Activated T-cell treated with anti-CD3 and anti-CD28 coated beads for 4 hours (primary cell): ENCODE results near the gene DENND4A.
"Not testable (repeated sequence)": the region's sequence is repeated elsewhere in the genome, so short reads cannot be mapped to it uniquely, and the experiment has no call there.

ENCODE experiments used
- DNase-seq: peaks from one replicate; pipeline ENCODE4 v3.0.0-alpha.2; 2020

DENND4A gene

DNA sequence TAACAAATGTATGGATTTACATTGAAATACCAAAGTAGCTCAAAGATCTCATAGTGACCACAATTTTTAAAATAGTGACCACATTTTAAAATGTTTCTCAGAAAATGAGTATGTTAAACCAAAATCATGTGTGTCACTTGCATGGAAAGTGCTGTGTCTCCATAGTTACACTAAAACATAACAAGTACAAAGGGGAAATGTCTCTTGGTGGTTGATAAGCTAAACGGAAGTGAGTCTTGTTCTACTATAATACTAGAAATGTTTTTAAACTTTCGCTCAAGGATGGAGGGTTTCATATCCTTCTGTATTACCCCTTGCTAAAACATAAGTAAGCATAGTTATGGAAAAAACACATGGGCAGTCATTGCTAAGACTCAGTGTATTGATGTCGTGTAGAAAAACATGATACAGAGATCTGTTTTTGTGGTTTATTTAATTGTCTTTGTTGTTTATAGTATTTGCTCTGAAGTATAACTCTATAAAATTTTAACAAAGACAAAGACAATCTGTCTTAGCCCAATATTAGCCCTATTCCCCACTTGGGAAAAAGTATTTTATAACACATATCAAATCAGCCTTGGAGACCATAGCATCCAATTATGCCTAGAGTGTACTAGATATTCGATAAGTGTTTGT lies 27.0 kb upstream of the DENND4A start:
- DNase-seq: no peak

DNA sequence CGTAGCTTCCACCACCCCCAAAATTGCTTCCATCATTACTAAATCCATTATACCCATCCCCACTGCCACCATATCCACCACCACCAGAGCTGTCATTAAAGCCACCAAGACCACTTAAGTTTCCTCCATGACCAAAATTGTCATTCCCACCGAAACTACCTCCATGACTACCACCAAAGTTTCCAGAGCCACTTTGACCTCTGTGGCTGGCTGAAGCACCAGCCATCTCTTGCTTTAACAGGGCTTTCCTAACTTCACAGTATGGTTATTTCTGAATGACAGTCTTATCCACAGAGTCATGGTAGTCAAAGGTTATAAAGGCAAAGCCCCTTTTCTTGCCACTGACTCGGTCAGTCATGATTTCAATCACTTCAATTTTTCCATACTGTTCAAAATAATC lies 24.3 kb upstream of the DENND4A start:
- no peak for DNase-seq

DNA sequence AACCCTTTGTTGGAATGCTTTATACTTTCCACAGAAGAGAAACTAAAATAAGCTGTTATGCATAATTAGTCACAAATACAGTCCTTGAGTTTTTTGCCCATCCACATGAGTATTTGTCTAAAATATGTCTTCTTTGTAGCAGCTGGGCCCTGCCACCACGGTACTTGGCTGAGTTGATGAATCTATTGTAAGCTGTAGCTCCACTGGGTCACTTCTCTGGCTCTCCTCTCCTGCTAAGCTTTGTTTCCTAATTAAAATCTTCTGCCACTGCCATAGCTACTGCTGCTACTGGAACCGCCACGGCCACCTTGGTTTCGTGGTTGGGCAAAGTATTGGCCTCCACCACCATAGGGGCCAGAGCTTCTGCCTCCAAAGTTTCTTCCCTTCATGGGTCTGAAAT lies 23.9 kb upstream of the DENND4A start:
- DNase-seq: not testable (repeated sequence)

DNA sequence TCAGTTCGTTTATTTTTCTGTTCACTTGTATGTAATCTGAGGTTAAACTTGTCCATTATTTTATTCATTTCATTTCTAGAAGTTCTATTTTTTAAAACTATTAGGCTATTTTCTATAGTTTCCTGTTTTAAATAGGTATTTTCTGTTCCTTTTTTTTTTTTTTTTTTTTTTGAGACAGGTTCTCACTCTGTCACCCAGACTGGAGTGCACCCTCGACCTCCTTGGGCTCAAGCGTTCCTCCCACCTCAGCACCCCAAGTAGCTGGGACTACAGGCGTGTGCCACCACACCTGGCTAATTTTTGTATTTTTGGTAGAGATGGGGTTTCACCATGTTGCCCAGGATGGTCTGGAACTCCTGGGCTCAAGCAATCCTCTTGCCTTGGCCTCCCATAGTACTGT lies 22.2 kb upstream of the DENND4A start:
- not testable (repeated sequence) for DNase-seq

DNA sequence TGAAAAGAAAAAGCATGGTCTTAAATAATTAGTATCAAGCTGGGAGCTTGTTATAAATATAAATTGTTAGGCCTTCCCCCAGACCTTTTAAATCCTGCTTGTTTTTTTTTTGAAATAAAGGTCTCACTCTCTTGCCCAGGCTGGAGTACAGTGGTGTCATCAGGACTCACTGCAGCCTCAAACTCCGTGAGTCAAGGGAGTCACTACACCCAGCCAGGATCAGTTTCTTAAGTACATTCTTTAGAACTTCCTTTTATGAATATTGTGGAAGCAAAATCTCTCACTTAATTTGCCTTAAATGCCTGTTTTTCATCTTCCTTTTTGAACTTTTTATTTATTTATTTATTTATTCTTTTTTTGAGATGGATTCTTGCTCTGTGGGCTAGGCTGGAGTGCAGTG lies 20.8 kb upstream of the DENND4A start:
- DNase-seq: no peak

DNA sequence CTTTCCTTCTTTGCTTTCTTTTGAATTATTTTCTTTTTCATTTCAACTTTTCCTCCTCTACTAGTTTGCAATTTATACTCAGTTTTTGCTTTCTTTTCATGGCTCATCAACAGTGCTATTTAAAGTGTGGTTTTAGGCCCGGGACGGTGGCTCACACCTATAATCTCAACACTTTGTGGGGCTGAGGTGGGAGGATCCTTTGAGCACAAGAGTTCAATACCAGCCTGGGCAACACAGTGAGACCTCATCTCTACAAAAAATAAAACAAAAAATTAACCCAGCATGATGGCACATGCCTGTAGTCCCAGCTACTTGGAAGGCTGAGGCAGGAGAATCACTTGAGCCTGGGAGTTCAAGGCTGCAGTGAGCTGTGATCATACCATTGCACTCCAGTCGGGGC lies 20.4 kb upstream of the DENND4A start:
- DNase-seq: no peak

DNA sequence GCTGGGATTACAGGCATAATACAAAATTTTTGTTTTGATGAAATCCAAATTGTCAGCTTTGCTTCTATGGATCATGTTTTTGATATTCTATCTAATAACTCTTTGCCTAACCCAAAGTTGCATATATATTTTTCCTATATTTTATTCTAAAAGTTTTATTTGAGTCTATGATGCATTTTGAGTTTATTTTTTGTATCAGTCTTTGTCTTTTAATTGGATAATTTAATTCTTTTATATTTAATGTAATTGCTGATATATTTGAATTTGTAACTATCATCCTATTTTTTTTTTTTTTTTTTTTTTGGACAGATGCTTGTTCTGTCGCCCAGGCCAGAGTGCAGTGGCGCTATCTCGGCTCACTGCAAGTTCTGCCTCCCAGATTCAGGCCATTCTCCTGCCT lies 19.7 kb upstream of the DENND4A start:
- DNase-seq: no peak

DNA sequence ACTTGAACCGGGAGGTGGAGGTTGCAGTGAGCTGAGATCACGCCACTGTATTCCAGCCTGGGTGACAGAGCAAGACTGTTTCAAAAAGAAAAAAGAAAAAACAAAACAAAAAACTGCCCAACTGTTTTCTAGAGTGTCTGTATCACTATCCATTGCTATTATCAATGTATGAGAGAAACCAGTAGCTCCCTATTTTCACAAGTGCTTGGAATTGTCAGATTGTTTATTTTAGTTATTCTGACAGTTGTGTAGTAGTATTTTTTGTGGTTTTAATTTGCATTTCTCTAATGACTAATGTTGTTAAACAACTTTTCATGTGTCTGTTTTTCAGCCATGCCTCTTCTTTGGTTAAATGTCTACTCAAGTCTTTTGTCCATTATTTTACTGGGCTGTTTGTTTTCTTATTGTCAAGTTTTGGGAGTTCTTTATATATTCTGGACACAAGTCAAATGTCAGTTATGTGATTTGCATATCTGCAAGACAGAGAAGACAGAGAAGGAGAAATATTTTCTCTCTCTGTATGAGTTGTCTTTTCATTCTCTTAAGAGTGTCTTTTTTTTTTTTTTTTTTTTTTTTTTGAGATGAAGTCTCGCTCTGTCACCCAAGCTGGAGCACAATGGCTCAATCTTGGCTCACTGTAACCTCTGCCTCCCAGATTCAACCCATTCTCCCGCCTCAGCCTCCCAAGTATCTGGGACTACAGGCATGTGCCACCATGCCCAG lies 19.1 kb upstream of the DENND4A start:
- not testable (repeated sequence) for DNase-seq

DNA sequence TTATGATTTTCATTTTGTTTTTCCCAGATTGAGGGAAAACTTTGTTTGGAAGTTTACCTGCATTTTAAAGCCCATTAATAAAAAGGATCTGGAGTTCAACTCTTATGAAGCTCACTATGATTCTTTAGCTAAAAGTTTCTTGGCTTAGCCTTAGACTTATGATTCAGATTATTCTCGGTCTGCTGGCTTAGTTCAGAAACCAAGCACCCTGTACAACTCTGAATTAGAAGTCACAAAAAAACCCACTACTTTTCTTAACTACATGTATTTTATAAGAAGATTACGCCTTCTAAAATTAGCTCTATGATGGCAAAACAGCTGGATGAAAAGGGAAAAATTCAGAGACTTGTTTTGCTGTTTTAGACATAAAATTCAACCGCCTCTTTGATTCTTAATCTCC lies 14.3 kb upstream of the DENND4A start:
- no peak for DNase-seq

DNA sequence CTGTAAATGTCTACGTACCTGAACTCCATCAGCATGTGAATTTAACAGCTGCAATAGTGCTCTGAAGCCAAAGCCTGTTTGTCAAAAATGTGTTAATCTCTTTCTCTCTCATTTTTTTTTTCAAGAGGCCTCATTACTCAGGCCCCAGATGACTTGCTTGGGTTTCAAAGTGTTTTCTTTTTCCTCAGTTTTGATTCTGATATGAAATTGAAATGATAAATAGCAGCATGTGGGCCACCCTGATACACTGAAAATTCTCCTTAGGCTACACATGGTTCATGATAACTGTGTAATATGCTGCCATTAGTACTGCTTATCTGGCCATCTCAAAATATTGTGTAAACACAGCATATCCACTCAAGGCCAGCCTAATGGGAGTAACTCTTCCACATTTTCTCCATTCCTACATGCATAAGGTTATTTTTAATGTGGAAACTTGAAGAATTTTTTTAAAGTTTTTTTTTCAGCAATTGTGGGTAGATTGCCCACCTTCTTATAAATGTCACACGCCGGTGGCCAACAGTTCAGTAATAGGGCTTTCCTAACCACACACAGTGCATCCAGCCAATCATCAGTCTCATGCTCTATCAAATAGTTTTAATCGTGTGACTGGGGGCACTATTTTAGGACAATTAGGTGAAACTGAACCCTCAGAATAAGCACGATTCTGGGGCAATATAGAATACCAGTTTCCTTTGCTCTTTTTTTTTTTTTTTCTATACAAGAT lies 13.1 kb upstream of the DENND4A start:
- DNase-seq: no peak

DNA sequence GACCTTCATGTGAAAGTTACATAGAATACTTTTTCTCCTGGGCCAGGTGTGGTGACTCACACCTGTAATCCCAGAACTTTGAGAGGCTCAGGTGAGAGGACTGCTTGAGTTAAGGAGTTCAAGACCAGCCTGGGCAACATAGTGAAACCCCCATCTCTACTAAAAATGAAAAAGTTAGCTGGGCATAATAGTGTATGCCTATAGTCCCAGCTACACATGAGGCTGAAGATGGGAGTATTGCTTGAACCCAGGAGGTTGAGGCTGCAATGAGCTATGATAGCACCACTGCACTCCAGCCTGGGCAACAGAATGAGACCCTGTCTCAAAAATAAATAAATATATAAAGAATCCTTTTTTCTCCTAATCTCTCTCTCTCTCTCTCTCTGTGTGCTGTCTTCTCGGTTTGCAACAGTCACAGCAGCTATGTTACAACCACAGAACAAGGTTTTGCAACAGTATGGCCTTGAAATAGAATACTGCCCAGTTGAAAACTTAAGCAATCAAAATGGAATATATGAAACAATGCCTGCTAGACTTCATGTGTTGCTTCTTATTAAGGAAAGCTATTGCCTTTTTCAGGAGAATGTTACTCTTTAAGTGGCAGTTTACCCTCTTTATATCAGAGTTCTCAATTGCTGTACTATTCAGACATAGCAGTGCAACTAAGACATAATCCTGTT lies 12.3 kb upstream of the DENND4A start:
- no peak for DNase-seq

DNA sequence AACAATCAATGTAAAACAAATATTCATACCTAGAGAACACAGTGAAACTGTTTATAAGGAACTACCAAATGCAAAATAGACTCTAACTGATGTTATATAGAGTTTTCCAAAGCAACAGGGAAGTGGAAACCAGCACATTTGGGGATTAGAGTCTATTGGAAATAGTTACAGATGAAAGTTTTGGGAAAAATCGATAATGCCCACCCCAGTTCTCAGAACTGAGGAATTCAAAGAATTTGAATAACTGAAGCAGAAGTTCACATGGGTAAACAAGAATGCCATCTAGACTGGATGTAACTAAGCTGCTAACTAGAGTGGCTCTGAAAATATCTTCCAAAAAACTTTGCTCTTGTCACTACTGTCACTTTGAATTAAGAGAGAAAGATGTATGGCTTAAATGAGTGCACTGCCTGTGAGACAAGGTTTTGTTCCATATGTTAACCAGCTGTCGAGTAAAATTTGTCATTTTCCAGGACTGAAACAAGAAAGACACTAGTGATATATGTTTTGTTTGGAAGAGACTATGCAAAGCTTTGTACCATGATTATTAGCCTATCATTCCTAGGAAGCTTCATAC lies 9.2 kb upstream of the DENND4A start:
- DNase-seq: no peak

DNA sequence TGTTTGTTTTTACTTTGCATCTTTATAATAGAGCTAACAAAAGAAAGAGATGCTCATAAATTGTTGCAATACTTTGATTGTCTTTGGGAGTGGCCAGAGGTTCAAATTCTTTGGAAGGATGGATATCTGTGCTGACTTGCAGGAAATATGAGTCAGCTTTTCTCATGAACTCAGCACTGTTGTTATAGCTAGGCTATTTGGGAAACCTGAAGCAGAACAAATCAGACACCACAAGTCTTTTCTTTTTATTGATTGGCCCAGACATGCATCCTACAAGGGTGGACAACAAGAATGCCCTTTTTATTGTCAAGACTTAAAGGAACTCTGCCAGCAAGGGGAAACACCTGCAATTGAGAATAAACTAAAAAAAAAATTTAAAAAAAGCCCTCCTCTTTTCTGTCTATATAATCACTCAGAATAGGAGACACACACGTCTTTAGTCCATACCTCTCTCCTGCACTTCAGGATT lies 4.6 kb upstream of the DENND4A start:
- no peak for DNase-seq

DNA sequence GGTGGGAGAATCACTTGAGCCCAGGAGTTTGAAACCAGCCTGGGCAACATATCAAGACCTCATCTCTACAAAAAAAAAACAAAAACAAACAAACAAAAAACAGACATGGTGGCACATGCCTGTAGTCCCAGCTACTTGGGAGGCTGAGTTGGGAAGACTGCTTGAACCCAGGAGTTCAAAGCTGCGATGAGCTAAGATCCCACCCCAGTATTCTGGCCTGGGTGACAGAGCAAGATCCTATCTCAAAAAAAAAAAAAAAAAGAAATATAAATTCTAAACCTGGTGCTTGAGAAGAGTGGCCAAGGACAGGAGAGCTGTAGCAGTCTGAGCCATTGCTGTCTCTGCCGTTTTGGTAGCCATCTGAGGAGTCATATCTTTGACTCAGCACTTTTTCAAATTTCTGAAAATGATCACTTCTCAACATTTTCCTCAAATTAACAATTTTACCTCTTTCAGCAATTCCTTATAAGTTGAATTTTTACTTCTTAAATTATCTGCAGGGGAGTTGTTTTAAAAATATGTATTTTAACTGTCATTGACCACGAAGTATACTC lies 3.6 kb upstream of the DENND4A start:
- no peak for DNase-seq

DNA sequence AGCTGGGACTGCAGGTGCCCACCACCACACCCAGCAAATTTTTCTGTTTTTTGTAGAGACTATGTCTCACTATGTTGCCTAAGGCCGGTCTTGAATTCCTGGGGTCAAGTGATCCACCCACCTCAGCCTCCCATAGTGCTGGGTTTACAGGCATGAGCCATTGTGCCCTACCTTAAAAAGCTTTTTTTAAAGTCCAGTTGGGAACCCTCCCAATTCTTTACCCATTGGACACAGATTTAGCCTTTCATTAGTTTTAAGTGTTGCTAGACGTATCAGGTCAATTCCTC lies 1.7 kb upstream of the DENND4A start:
- DNase-seq: no peak

DNA sequence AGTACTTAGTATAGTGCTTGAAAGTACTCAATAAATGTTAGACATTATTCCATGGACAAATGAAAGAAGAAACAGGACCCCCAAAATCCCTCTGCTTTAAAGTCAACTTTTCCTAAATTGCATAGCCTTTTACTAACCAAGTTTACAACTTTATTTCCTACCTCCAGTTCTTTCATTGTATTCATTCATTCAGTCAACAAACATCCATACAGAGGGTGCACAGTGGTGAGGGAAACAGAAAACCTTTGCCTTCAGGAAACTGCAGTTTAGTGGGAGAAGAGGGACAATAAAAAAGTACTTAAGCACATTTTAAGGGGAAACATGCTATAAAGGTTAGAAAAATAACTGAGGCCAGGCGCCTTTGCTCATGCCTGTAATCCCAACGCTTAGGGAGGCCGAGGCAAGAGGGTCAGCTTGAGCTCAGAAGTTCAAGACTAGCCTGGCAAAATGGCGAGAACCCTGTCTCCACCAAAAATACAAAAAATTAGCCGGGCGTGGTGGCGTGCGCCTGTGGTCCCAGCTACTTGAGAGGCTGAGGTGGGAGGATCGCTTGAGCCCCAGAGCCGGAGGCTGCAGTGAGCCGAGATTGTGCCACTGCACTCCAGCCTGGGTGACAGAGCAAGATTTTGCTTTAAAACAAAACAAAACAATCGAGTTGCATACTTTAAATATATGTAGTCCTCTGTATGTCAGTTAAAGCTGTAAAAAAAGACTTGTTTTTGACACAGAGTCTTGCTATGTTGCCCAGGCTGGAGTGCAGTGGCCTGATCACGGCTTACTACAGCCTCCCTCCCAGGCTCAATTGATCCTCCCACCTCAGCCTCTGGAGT lies 1.1 kb upstream of the DENND4A start:
- no peak for DNase-seq

DNA sequence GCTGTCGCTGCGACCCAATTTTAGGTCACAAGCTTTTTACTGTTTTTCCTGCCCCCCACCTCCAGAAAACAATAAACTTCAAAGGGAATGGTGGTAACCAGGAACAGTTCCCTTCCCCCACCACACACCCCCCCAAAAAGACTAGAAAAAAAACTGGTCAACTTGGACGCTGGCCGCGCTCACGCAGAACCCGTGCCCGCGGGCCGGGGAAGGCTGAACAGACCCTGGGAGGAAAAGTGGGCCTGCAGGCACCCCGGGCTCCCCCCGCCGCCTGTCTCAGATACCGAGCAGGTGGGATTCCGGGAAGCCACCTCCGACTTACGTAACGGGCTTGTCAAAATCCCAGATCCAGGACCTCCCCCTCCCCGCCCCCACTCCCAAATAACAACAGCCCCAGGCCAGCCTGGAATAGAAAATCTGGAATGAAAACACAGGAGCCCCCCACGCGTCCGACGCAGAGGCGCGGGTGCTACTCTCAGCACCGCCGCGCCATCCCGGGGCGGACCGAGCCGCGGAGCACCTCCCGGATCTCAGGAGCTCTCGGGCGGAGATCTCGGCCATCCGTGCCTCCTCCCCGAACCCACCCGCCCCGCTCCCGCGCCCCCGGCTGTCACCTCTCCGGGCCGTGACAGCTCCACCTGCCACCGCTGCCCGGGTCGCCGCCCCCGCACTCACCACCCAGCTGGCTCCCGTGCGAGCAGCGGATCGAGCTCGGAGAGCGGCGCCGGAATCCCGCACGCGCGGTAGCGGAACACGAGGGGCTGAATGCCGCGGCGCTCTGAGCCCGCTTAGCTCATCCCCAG lies 557 bp downstream of the DENND4A start:
- DNase-seq: peak; percentile 33

DNA sequence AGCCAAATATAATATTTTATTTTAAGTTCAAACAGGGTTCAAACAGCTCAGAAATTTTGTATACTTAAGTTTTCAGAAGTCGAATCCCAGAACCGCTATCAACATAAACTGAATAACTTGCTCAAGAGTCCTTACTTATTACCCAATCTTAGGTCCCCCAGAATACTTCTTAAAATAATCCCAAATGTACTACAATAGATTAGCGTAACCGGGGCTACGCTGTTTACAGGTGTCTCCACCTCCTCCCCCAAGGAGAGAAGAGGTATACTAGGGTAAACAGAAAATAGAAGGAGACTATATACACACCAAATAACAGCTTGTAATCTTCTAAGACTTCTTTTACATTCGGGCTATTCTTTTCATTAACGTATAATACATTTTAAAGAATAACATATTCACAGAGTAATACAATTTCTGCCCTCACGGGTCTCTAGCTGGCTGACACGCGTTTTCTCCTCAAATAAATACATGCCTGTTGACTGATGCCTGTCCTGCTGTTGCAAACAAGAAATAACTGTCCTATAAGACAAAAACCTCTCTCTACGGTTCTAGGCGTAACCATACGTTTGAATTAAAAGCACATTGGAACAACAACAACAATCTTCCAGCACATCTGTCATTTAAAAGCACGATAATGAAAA lies 1.3 kb downstream of the DENND4A start:
- no peak for DNase-seq

DNA sequence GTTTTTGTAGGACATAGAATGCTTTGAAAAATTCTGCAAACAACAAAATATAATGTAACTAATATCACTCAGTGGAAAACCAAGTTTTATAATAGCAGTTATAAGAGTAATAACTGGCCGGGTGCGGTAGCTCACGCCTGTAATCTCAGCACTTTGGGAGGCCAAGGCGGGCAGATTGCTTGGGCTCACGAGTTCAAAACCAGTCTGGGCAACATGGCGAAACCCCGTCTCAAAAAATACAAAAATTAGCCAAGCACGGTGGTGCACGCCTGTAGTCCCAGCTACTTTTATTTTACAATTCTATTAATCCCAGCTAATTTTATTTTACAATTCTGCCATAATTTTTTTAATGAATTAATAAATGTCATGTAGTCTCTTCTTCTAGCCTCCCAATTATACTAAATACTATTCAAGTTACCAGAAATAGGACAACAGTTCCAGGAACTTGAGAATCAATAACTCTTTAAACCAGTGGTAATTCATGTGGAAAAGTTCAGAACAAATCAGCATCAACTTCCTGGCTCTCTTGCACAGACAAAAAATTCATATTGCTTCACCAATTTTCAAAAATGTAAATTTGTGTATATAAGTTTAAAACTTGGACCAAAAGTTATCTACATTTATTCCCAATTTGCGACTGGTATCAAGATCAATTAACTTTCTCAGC lies 2.2 kb downstream of the DENND4A start:
- DNase-seq: no peak

DNA sequence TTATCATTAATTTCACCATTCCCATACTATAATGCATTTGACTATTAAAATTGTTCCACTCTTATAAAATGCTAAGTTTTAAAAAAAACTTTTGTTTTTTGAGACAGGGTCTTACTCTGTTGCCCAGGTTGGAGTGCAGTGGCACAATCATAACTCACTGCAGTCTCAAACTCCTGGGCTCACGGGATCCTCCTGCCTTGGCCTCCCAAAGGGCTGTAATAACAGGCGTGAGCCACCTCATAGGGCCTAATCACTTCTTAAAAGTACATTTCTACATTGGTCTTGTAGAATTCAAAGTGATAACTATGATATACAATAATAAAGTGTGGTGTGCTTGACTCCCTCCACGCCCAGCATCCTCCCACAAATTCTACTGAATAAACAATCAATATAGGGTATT lies 3.0 kb downstream of the DENND4A start:
- DNase-seq: no peak
